Right lobe of liver (tissue), 6 donors: ENCODE data around the gene LENG9. TPM values are rescaled to one million over a fixed set of nuclear protein-coding genes. Genes with fewer than 3 reads are reported as not detected.

Experiments
- ATAC-seq, 4 donors: fragments of 200-7000 bp; cut with Tn5 transposase; one replicate each; pipeline ENCODE4 v1.9.1; 2020; ENCODE audit warnings: mild to moderate bottlenecking in 4 of 4, moderate library complexity in 4 of 4
- DNase-seq, 3 donors: peaks; one replicate each; pipeline ENCODE4 v3.0.0-alpha.2; 2020
- H3K27ac ChIP-seq, 3 donors: fragments of 200-600 bp; one replicate each; pipeline ENCODE4 v1.8.0; 2022
- H3K27me3 ChIP-seq, 2 donors: fragments of 200-600 bp; one replicate each; pipeline ENCODE4 v1.8.0; 2022
- H3K36me3 ChIP-seq, 4 donors: fragments of 200-600 bp; sonication (generic) in 1 of 4; one replicate each; pipeline versions ENCODE4 v1.5.1 to v1.8.0; 2017 to 2022; ENCODE audit warnings: control low read depth in 1 of 4
- H3K4me1 ChIP-seq, 4 donors: fragments of 200-600 bp; sonication (generic) in 1 of 4; one replicate each; pipeline versions ENCODE4 v1.5.1 to v1.8.0; 2017 to 2022; ENCODE audit warnings: control low read depth in 1 of 4
- H3K4me3 ChIP-seq, 3 donors: fragments of 200-600 bp; one replicate each; pipeline ENCODE4 v1.8.0; 2022
- H3K9me3 ChIP-seq, 4 donors: fragments of 200-600 bp; sonication (generic) in 1 of 4; one replicate each; pipeline versions ENCODE4 v1.5.1 to v1.8.0; 2017 to 2022; ENCODE audit warnings: control low read depth in 1 of 4
- POLR2A ChIP-seq: fragments of 450-650 bp; IDR thresholded peaks from one replicate; pipeline ENCODE4 v1.6.1; 2017; ENCODE audit warnings: antibody characterized with exemption, mild to moderate bottlenecking
- WGBS: methylation state at CpG from one replicate; pipeline ENCODE4 v1.1.6; 2018; ENCODE audit warnings: low coverage, low lambda C conversion rate; ENCODE audit not compliant: insufficient coverage; ENCODE audit errors: missing lambda C conversion rate; 5-methylcytosine and 5-hydroxymethylcytosine counted together
- intact Hi-C, 2 donors: fragments of 100-400 bp; cut with DNase I; formaldehyde crosslinking; loops; one replicate each; pipeline versions ENCODE4 v1.11.2 to v1.14.1; 2022
- total RNA-seq, 6 experiments: library from RNA; depleted of rRNA in 2 of 6; stranded (reverse); fragments of >200 nt in 2 of 6; fragmentation: NEBNext Ultra II Directional in 3 of 6; extraction: Animal tissue kit (Norgen Biotek cat#: 25700) in 3 of 6; gene quantifications; one replicate each; pipeline versions ENCODE4 v1.1.0 to v1.2.4, GENCODE V29; 2016 to 2023
- TF ChIP-seq, protein P1 (sequence below), 4 donors: fragments of 200-600 bp in 3 of 4; fragments of 450-650 bp in 1 of 4; IDR thresholded peaks; one replicate each; pipeline versions ENCODE4 v1.5.1 to v1.8.0; 2016 to 2022; ENCODE audit warnings: antibody characterized with exemption in 4 of 4, mild to moderate bottlenecking in 2 of 4
- donor health status: DM: no; HTN: yes; CAD: no.
- donor health status: DM: no; HTN: no; CAD: no.
- donor health status: DM: no; HTN: no; CAD: no.
- donor health status: DM: no; HTN: yes; CAD: no.
- donor health status: DM: no; HTN: yes; CAD: no.

LENG9 gene
- total RNA-seq, 6 experiments from 2014 or later = 1.5 to 5.7 (median 3.3) TPM

DNA sequence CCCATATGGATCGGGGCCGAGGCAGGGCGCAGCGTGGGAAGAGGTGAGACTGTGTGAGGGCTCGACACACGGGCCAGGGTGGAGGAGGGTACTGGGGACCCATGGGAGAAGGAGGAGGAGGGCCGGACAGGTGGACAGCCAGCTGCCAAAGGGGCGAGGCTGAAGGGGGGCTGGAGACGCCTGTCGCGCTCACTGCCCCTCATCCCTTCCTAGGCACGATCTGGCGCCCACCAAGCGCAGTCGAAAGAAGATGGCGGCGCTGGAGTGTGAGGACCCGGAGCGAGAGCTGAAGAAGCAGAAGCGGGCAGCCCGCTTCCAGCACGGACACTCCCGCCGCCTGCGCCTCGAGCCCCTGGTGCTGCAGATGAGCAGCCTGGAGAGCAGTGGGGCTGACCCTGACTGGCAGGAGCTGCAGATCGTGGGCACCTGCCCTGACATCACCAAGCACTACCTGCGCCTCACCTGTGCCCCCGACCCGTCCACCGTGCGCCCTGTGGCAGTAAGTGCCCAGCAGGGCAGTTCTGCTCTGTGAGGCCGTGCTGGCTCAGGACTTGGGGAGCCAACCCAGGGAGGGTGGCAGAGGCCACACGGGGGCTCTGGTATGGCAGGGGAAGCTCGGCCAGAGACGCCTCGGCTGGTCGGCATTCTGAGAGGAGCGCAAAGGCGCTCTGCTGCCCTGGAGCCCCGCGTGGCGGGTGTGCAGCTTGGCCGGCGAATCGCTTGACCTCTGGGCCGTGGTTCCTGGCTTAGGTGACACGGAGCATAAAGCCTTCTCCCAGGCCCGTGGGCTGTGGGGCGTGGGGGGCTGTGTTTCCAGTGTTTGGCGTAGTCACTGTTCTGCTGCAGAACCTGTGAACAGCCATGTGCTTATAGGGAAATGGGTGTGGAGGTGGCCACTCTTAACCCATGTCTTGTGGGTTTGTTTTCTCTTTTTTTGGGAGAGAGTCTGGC, 6.9 kb downstream of the LENG9 start:
- Histone ChIP-seq H3K9me3 (no peaks in the 10 kb centered on the region), H3K36me3 (peaks cover 42 to 97% (median 69%) of the 10 kb centered on the region in 4 donors), H3K27ac (no peak overlapping the region), H3K4me3 (no peak overlapping the region), H3K27me3 (no peaks in the 10 kb centered on the region), H3K4me1 (peaks cover 0 to under 1% (median 0%) of the 10 kb centered on the region in 4 donors)
- TF ChIP-seq POLR2A = no peak
- TF ChIP-seq, protein P1, sequence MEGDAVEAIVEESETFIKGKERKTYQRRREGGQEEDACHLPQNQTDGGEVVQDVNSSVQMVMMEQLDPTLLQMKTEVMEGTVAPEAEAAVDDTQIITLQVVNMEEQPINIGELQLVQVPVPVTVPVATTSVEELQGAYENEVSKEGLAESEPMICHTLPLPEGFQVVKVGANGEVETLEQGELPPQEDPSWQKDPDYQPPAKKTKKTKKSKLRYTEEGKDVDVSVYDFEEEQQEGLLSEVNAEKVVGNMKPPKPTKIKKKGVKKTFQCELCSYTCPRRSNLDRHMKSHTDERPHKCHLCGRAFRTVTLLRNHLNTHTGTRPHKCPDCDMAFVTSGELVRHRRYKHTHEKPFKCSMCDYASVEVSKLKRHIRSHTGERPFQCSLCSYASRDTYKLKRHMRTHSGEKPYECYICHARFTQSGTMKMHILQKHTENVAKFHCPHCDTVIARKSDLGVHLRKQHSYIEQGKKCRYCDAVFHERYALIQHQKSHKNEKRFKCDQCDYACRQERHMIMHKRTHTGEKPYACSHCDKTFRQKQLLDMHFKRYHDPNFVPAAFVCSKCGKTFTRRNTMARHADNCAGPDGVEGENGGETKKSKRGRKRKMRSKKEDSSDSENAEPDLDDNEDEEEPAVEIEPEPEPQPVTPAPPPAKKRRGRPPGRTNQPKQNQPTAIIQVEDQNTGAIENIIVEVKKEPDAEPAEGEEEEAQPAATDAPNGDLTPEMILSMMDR (IDR thresholded peaks at IDR 0.05) = no peak
- DNase-seq (no peak), ATAC-seq (no peak)
- intact Hi-C loops = no loop called here
- 88% methylated on average over 12 of the region's 51 CpGs for WGBS

- Histone ChIP-seq H3K27ac (no peak overlapping the region), H3K36me3 (peaks cover 39 to 94% (median 64%) of the 10 kb centered on the region in 4 donors), H3K4me1 (peaks cover 0 to 3% (median under 1%) of the 10 kb centered on the region in 4 donors), H3K9me3 (no peaks in the 10 kb centered on the region), H3K4me3 (no peak overlapping the region), H3K27me3 (no peaks in the 10 kb centered on the region)
- intact Hi-C loops = no loop called here
- ATAC-seq = no peak
- DNase-seq = no peak
- TF ChIP-seq POLR2A = no peak
- TF ChIP-seq, protein P1 (IDR thresholded peaks at IDR 0.05) = no peak
- 50% methylated on average over 1 of the region's 40 CpGs for WGBS
Observed at GRCh38 chr19:54455786-54456422, 7.7 kb downstream of the LENG9 start.

DNA sequence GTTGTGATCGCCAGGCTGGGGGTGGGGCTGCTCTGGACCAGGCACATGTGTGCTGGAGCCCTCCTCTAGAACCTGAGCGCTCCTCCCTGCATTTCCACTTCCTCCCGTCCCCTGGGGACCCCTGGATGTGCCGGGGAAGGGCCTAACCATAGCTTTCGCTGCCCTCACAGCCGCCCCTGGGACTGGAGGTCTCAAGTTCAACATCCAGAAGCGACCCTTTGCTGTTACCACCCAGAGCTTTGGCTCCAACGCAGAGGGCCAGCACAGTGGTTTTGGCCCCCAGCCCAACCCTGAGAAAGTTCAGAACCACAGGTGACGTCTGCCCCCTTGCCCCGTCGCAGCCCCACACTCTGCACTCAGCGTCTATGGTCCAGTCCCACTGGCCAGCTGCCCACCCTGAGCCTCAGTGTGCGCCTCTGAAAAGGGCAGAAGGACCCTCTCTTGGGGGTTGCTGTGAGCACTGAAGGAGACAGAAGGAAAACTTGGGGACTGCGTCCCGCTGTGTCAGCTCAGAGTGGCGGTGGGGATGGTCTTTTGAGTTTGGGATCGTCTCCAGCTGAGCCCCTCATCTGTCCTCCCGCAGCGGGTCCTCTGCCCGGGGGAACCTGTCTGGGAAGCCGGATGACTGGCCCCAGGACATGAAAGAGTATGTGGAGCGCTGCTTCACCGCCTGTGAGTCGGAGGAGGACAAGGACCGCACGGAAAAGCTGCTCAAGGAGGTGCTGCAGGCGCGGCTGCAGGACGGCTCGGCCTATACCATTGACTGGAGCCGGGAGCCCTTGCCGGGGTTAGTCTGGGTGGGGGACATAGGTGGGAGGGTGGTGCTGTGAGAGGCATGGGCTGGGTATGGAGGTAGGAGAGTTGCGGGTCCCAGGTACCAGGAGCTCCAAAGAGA, 8.6 kb downstream of the LENG9 start:
- TF ChIP-seq, protein P1 (IDR thresholded peaks at IDR 0.05) = no peak
- no peak for TF ChIP-seq POLR2A
- intact Hi-C loops = no loop called here
- H3K9me3 ChIP-seq = no peaks in the 10 kb centered on the region
- H3K36me3 ChIP-seq = peaks cover 39 to 86% (median 61%) of the 10 kb centered on the region in 4 donors
- H3K4me3 ChIP-seq = no peak overlapping the region
- DNase-seq = no peak
- no peaks in the 10 kb centered on the region for H3K27me3 ChIP-seq
- no peak overlapping the region for H3K27ac ChIP-seq
- ATAC-seq = no peak
- H3K4me1 ChIP-seq = peaks cover 0 to 11% (median 4%) of the 10 kb centered on the region in 4 donors
- WGBS = 95% methylated on average over 7 of the region's 33 CpGs
